Suppressor macrophage treated with lipopolysaccharide for 4 hours (primary cell): ENCODE measurements around the gene RTN4R.

Experiments used
- DNase-seq: peaks from one replicate; pipeline ENCODE4 v3.0.0-alpha.2; 2020

RTN4R gene

DNA sequence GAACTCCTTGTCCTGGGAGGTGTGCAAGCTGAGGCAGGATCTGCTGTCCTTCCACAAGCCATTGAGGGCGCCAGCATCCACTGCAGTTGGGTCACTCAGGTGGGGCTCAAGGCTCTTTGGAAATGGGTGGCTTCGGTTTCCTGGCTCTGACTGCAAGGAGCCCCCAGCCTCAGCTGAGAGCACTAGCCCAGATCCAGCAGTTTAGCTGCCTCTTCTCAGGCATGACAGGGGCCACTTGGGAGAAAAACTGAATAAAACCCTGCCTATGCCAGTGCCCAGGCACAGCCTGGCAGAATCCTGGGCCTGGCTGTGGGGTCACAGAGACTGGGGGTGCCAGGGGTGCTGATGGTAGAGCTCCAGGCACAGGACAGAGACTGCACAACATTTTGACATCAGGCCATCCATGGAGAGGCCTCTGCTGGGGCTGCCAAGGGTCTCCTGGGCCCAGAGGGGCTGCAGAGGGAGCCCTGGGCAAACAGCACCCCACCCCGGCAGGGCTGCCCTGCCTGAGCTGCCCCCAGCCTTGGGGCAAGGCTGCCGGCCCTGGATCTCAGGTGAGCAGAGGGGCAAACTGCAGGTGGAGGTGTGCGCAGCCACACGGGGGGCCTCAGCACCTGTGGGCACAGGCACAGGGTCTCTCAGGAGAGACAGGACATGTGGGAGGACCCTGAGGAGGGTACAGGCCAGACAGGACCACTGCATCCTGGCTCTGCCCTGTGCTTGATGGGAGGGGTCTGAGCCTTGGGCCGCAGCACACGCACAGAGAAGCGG, 28.3 kb downstream of the RTN4R start:
- DNase-seq = no peak

DNA sequence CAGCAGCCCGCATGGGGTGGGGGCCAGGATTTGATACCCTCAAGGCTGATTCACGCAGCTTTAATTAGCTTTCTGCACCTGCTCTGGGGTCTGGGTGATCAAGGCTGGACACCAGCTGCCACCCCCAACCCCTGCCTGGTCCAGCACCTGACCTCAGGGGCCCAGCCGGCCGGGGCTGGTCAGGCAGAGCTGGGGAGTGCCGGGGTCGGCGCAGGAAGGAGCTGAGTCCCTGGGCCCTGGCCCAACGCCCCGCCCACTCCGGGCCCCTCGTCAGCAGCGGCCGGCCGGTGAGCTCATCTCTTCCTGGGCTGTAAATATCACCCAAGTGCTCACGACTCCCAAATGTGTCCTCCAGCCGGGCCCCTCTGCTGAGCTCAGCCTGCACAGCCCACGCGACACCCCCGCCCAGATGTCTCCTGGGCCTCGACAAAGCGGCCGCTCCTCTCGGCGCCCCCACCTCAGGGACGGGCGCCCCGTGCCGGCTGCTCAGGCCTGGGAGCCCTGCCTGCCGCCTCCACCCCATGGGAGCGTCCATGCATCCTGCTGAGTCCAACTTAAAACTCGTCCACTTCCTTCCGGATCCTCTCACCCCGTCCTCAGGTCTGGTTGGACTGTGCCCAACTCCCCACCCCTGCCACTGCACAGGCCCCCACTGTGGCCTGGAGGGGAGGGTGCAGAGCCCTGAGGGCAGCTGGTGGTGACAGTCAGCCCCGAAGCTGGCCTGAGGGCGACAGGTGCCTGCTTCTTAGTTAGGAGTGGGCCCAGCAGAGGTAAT, 29.0 kb downstream of the RTN4R start:
- DNase-seq = peak; percentile 11

DNA sequence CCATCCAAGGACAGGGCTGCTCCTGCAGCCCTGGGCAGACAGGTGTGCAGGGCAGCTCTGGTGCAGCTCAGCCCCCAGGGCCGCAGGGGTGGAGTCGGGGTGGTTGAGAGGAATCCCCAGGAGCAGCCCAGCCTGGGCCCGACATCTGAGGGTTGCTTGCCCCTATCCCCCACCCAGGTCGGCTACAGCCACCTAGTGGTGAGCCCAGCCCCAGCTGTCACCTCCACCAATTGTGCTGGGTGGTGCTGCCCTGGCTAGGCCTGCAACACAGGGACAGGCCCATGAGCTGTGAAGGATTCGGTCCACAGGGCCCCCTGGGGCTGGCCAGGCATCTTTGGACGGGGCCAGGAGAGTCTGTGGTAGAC, 29.6 kb downstream of the RTN4R start:
- DNase-seq = peak; percentile 18

DNA sequence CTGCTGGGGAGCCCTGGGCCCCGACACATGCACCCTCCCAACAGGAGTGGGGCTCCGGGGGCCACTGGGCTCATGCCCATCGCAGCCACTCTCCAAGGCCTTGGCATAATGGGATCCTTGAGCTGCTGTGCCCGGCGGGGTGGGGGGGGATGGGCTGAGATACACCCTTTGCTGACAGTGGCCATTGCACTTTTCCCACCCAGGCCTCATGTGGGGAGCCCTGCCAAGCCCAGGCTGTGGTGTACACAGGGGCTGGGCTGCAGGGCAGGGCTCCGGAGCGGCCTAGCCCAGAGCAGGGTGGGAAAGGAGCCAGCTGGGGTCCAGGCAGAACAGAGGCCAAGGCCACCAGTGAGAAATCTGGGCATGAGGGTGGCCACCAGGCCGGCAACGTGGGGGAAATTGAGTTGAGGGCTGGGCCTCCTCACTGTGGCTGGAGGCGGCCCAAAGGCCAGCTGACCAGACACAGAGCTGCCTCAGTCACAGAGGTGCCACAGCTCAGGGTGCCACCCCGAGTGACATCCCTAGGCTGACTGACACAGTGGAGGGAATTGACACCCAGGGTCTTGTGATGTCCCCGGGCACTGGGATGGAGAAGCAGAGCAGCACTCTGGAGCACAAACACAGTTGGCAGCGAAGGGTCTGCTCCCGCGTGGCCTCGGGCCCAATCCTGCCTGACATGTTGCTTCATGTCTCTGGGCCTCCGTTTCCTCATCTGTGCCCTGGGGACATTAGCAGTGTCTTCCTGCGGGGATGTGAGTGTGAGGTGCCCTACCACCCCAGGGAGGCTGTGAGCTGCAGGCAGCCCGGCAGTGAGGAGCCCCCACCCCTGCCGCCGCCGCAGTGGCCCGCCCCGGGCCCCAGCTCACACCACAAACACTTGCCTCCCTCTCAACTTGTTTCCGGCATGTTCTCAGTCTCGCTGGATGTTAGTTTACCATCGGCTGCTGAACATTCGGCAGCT, 30.4 kb downstream of the RTN4R start:
- no peak for DNase-seq

DNA sequence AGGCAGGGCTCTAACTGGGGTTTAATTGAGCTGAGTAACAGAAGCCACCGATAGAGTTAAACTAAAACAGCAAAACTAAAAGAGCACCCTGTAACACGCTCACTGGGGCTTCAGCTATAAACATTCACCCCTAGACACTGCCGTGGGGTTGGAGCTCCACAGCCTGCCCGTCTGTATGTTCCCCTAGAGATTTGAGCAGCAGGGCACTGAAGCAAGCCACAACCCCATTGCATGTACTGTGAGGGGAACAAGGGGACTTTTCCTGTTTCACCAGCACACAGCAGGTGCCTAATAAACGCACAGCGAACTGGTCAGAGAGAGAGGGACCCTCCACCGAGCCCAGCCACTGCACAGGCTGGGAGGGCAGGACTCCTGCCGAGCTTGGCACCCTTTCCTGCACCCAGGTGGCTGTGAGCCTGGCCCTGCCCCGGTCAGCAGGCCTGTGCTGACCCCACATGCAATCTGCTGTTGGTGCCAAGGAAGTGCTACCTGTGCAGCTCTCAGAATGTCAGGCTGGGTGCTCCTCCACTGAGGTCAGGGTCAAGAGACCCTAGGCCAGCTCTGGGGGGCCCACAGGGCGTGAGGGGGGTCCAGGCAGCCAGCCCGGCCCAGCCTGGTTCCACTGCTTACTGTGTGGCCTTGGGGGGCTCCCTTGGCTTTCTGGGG, 31.9 kb downstream of the RTN4R start:
- no peak for DNase-seq

DNA sequence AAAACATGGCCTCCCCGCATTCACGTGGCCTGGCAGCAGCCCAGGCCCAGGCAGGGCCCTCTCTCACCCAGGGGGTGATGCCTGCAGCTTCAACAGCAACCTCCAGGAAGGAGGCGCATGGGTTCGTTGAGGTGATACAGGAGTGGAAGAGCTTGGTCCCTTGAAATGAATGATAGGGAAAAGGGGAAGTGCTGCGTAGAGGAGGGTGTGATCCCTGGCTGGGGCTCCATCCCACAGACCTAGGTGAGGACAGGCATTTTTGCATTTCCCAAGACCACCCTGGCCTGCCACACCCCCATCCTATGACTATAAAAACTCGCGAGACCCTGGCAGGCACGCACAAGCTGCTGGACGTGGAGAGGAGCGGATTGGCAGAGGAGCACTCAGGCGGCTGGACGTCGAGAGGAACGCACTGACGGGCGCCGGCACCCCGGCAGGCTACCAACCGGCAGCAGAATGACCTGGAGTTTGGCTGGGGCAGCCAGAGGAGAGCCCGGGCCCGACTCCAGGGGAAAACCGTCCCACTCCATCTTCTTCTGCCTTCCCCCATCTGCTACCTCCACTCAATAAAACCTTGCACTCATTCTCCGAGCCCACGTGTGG, 32.6 kb downstream of the RTN4R start:
- DNase-seq = no peak

DNA sequence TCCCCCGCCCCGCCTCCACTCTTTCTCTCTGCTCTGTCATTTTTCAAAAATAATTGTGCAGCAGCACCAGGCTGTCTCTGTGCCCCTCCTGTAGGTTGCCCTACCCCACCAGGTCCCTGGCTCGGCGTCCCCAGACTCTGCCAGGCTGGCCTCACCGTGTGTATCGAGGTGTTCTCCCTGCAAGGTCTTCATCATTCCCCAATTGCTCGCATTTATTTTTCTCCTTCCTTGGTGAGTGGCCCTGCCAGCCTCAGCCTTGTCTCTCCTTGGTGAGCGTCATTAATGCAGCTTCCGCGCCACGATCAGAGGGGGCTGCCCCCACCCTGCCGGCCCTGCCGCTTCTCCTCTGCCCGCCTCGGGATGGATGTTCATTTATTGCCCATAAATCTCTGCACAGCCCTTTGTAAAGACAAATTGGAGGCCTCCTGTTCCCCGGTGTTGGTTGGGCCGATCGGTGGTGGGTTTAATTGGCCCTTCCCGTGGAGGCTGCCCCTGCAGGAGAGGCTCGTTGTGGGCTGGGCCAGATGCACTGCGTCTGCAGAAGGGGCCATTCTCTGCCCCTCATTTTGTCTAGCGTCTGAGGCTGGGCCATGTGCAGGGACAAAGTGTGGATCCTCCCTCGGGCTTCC, 33.2 kb downstream of the RTN4R start:
- DNase-seq = no peak

DNA sequence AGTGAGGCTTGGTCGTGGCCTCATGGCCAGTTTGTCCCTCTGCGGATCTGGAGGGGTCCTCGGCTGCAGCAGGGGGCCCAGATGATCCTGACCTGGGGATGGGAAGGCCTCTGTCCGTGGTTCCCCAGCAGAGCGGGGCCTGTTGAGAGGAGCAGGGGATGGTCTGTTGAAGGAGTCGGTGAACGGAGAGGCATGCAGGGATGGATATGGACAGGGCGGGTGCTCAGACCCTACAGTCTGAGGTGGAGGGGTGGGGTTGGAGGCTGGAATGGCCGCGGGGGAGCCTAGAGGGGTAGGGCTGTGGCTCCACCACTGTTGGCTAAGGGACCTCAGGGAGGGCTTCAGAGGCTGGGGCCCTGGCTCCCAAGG, 33.8 kb downstream of the RTN4R start:
- no peak for DNase-seq

DNA sequence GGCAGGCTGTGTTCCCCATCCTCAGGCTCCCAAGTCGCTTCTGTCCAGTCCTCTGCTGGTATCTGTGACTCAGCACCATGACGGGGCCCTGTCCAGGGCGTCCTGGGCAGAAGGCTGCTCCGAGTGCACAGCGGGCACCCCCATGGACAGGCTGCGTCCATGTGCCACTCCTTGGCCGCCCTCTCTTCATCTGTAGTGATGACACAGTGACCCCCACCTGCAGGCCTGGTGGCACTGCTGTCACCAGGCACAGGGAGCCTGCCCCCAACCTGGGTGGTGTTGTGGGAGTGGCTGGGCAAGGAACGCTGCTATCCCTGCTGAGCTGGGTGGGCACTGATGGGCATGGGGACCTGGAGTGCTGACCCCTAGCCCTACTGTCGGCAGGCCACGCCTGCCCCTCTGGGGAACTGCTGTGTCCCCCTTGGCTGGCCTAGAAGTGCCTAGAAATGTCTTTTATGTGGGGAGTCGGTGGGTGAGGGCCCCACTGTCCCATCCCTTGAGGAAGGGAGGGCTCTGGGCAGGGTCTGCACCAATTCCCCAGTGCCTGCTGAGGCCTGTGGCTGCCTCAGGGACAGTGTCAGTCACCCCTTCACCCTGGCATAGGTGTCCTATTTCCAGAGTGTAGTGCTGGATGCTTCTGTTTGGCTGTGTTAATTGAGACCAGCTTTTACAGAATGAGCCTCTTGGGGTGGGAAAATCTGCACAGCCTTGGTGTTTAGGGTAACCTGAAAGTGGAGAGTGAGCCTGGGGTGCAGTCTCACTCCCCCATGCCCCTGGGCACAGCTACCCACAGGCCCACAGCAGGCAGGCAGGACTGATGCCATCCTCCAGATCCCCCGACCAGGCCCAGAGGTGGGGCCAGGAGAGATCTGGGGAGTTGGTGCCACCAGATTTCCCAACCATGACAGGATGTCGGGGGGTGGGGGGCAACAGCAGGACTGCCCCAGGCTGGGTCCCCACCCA, 34.5 kb downstream of the RTN4R start:
- no peak for DNase-seq

DNA sequence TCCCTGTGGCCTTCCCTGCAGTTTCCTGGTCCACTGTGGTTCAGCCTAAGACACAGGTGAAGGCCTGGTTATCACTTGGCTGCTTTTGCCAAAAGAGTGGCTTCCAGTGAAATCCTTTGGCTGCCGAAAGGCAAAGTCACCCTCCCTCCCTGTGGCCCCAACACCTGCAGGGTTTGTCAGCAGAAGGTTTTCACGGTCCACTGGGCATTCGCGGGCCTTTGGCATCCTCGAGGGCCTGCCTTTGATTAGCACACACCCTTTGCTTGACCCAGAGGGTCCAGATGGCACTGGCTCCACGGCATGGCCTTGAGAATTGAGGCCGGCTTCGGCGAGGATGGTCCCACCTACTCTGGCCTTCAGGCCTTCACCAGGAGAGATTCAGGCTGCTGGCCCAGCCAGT, 35.3 kb downstream of the RTN4R start:
- no peak for DNase-seq

DNA sequence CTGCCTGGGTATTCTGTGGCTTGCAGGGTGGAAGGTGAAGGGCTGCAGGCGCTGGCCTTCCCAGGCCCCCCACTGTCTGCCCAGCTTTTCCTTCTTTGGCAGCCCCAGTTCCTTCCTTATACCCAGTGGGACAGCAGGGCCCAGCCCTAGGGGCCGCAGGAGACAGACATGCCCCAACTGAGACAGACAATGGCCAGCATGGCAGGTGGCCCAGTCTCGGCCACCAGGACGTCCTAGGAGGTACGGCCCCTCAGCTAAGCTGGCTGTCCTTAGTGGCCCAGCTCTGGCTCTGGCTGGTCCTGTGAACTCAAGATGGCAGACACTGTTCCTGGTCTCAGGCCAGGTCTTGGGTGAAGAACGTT, 35.9 kb downstream of the RTN4R start:
- DNase-seq = no peak

DNA sequence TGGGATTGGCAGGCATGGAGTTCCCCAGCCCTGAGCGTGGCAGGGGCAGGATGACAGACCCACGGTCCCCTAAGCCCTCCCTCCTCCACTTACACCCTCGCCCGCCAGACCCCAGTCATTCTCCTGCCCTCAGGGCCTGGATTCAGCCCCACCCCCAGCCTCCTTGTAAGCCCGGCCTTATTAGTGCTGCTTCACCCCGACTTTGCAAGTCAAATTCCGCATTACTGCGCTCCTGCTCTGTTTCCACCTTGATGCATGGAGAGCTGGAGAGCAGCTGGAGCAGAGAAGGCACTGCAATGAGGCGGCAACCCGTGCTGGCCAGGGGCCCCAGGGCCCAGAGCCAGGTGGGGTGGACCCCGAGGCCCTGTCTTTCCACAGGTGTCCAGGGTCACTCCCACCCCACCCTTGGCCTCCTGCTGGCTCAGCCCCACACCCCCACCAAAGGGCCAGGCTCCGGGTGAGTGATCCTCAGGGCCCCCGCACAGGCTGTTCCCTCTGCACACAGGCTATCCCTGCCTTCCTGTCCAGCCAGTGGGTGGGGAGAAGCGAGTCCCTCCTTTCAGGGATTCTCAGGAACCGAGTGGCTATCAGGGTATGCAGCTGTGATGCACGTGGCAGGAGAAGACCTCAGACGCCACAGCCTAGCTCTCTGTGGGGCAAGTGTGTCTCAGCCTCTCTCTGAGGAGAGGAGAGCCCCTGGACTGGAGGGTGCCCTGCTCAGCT, 36.4 kb downstream of the RTN4R start:
- no peak for DNase-seq

DNA sequence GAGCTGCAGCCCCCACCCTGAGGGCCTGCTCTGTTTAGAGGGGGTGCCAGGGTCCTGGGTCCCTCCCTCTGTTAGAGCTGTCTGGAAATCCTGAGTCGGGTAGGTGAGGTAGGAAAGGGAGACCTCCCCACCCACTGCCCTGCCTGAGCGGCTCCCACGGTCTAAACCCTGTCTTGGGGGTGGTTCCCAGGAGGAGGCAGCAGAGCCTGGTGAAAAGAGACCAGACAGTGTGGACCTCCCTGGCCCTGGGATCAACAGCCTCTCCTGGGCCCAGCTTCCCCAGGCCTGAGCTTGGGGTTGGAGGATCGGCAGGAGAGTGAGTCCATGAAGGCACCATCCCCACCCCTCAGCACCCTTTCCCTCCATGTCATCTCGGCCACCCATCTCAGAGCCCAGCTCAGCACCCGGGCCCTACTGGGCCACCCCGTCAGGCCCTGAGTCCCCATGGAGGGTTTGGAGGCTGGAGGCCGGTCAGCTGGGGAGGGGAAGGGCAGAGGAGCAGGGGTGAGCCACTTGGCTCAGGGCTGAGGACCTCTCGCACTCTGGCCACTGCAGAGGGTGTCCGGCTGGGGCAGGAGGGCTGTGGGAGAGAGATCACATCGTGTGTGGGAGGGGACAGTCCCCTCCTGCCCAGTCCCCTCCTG, 37.2 kb downstream of the RTN4R start:
- DNase-seq = no peak

DNA sequence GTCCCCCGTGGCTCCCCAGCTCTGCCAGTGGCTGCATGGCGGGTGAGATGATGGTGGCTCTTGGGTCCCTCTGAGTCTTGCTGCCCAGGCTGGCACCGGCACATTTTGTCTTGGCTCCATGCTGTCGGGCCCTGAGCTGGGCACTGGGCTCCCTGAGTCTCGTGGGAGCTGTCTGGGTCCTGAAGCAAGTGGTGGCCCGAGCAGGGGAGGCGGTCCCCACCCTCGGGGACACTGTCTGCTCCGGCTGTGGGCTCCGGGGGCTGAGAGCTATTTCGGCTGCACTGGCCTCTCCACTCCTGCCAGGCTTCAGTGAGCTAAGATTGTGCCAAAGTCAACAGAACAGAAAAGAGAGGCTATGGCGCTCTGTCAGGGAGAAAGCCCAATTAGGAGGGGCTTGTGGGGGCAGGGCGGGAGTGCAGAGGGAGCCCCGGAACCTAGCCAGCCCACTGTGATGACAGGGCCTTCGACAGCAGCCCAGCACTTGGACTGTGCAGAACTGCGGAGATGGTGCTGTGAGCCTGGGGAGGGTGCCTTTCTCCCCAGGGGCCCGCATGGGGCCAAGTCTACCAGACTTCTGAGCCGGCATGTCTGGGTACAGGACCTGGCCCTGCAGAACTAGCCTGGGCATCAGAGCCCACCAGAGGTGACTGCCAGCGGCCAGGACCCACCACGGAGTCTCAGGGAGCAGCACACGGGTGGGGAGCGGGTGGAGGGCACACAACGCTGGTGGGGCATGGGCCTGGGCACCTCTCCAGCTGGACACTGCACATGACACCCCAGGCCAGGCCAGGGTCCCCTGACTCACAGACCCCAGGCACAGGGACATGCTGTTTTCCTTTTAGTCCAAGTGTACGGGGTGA, 38.0 kb downstream of the RTN4R start:
- DNase-seq = no peak

DNA sequence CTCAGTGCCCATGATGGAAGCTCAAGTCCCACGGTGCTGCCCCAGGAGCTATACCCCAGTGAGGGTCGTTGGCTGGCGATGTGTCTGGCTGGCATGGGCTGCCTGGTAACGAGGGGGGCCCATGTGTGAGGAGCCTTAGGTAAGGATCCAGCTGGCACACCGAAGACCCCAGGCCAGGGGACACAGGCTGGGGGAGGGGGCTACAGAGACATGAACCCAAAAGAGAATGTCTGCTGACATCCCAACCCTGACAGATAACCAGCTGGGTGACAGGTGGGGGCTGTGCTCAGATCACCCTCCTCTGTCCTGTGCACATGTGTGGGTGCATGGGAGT, 39.2 kb downstream of the RTN4R start:
- no peak for DNase-seq

DNA sequence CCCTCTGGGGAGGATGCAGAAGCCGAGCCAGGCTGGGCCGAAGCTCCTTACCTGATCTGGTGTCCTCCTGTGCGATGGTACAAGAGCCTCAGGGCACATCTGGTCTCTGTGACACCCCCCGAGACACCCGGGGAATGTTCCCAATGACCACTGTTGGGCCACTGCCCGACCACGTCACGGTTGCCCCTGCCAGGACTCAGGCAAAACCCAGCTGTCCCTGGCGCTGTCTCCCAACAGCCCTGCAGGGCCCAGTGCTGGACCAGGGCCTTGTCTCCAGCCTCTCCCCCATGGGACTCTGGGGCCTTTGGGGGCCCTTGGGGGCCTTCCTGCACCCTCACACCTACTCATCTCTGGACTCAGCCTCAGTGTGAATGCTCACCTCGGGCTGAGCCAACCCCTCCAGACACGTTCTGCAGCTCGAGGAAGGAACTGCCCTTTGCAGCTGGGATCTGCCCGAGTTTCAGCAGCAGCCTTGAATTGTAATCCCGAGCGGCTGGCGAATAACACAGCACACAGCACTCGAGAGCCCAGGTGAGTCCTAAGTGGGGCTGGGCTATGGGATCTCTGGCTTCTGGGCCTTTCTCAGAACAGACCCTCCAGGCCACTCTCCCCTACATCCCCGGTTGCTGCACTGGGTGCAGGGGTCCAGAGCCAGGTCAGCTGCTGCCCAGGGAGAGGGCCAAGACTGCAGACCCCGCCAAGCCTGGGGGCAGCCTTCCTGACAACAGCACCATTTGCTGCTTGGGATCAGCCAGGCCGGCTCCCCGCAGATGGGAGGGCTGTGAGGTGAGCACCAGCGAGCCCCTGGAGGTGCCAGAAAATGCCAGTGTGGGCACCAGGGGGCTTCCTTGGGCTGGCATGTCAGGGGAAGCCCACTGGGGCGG, 39.8 kb downstream of the RTN4R start:
- no peak for DNase-seq

DNA sequence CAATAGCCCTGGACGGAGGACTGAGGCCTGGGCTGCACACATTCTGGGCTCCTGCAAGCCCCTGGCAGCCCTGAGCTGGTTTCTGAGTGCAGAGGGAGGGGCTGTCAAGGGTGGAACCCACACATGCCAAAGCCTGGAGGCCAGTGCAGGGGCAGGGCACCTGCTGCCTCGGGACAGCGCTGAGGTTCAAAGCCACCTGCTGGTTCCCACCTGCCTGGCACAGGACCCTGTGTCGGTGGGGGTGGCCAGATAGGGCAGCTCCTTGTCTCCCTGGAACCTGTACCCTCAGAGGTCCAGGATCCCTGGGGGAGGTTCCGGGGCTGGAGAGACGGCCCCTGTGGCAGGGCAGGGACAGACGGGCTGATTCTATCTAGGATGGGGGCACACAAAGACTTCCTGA, 40.8 kb downstream of the RTN4R start:
- DNase-seq = no peak
